HG02981 (cell line): Measurements from ENCODE around the gene TSPAN2.

ENCODE experiments used
- ATAC-seq: cut with Tn5 transposase; IDR thresholded peaks from one replicate; pipeline ENCODE4 v1.9.1; 2021; ENCODE audit warnings: mild to moderate bottlenecking, moderate library complexity; ENCODE audit not compliant: unreplicated experiment

TSPAN2 gene

DNA sequence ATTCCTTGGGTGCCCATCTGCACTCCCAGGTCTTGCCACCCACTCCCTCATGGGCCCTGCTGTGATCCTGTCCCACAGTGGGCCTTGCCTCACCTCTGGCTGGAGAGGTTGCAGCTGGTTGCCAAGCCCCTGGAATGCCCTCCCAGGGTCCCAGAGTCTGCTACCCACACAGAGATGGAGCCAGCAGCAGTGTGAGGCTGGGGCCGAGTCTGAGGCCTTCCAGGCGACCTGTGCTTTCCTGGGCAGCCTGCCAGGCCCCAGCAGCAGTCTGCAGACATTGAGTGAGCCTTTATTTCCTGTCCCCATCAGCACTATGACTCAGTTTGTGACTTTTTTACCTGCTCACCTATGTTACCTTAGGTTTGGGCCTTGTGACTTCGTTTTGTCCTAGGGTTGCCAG, 25.0 kb upstream of the TSPAN2 start:
- ATAC-seq: no peak

DNA sequence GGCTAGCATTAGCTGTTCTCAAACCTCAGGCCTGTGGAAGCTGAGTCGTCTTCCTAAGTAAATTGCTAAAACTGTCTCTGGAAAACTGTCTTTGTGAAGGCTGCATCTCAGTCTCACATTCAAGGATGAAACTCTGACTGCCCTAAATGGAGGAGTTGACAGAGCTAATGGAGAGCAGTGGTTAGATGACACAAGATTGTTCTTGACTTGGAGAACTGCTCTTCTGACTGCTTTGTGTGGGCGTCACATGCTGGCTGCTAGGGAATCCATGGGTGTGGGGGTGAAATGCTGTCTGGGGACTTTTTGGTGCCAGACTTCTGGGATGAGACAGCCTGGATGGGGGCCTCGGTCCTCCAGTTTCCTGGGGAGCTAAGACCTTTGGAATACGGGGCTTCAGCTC, 24.5 kb upstream of the TSPAN2 start:
- no peak for ATAC-seq

DNA sequence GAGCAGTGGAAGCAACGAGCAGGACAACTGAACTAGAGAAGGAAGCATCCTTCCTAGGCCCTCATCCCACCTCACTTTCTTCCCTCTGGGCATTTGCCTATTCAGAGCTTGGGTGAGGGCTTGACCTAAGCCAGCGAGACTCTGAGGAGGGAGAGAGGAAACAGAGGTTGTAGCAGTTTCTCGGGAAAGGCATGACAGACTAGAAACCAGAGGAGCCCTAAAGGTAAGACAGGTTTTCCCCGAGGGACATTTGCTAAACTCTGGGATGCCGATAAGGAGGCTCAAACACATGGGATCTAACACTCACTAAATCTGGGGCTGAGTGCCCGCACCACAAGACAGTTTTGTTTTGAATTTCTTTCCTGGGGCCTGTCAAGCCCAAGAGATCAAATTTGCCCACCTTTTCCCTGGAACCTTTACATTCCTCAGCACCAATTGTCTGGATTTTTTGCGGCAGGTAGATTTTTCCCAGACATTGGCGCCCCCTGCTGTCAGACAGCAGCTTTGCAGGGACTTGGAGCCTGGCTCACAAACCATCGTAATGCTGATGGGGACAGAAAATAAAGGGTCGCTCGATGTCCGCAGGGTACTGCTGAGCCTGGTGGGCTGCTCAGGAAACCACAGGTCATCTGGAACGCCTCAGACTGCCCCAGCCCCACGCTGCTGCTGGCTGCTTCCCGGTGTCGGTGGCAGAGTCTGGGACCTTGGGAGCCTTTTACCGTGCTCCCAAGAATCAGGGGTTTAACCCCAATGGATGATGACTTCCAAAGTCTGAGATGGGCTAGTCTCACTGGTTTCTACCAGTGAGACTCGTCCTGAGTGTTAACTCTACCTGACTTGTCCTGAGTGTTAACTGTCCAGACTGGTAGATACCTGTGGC, 23.4 kb upstream of the TSPAN2 start:
- no peak for ATAC-seq

GRCh38 chr1:115107516-115108260, 18.4 kb upstream of the TSPAN2 start:
- no peak for ATAC-seq

DNA sequence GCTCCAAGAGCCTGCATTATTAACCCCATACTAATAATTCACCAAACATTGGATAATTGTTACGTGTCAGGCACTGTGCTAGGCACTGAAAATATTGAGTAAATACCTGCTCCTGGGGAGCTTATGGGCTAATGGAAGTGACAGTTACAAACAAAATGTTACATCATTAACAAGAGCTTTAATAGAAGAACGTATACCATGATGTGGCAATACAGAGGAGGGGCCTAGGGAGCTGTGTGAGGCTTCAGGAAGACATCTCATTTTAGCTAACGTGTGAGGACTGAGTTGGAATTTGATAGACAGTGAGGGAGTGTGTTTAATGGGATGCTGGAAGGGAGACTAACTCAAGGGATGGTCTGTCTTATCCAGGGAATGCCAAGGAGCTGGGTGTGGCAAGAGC, 16.5 kb upstream of the TSPAN2 start:
- ATAC-seq: no peak

DNA sequence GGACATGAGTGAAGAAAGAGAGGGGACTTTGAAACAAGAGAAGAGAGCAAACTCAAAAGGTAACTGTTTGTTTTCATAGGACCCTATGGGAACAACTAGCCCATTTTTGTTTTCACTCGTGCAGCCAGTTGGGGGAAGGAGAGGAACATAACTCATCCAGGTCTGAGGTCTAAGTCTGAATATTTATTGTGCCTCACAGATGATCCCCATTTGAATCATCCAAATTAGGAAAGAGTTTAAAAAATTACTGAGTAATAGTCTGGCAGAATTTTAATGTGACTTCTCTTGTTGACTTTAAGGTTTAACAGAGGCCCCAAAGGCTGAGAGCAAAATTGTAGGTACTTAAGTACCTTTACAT, 10.4 kb upstream of the TSPAN2 start:
- no peak for ATAC-seq

- peak; percentile 86 for ATAC-seq
These were observed 9.8 kb upstream of the TSPAN2 start for GRCh38 chr1:115098979-115099692.

- ATAC-seq: no peak
These were observed 2.9 kb upstream of the TSPAN2 start for GRCh38 chr1:115092175-115092574.

DNA sequence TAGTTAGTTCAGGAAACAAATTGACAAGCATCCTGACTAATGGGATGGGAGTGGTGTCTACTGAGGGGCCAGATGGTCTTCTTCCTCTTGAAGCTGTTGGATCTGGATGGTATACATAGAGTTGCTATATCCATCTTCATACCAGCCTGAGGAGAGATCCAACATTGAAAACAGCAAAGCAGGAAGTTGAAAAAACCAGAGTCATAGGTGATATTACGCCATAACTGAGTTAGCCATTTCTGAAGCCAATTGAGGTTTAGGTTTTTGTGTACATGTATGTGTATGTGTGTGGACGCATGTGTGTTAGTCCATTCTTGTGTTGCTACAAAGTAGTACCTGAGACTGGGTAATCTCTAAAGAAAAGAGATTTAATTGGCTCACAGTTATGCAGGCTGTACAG, 2.3 kb upstream of the TSPAN2 start:
- no peak for ATAC-seq

- no peak for ATAC-seq
These were observed 1.7 kb upstream of the TSPAN2 start for GRCh38 chr1:115090956-115091355.

- ATAC-seq: no peak
These were observed 1.2 kb upstream of the TSPAN2 start for GRCh38 chr1:115090540-115090939.

- no peak for ATAC-seq
These were observed 835 bp upstream of the TSPAN2 start for GRCh38 chr1:115090186-115090490.

DNA sequence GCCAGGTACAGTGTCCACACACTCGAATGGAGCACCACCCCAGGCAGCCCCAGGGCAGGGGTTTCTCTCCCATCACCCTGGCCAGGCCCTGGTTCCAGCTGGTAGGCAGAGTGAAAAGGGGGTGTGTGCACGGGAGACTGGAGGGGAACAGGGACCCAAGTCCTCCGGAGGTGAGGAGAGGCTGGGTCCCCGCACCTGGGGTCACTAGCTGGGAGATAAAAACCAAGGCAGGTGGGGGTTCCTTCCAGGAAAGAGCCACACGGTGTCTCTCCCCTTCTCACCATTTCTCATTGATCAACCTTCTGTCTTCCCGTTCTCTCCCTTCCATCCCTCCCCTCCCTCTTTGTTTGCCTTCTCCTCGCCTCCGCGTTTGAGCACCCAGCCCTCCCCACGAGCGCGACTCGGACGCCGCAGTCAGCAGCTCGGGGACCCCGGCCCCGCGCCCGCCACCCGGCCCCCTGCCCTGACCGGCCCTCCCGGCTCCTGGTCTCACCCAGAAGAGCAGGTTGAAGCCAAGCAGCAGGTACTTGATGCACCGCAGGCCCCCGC, 358 bp downstream of the TSPAN2 start:
- no peak for ATAC-seq

GRCh38 chr1:115088115-115088778, 1.1 kb downstream of the TSPAN2 start:
- no peak for ATAC-seq

DNA sequence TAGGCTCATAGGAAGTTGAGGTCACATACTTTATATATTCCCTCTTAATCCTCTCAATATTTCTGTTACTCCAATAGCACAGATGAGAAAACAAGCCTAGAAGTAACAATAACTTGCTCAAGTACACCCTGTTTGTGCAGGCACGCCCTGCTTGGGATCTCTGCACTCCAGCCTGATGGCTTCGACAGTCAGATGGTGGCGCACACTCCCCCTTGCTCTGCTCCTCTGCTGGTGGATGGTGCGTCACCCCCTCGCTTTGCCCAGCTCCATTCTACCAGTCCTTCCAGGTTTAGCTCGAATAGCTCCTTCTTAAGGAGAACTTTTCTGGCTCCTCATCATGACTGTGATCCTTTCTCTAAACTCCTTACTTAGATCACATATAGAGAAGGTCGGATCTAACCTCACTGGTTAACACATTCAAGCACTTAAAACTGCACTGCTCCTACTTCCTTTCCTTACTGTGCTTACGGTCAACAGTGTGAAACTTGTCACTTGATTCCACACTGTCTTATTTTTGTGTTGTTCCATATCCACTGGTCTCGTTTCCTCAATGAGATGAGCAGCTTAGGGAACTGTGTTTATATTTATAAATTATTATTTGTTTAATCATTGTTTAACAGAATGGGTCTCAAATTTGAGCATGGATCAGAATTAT, 3.0 kb downstream of the TSPAN2 start:
- ATAC-seq: no peak

DNA sequence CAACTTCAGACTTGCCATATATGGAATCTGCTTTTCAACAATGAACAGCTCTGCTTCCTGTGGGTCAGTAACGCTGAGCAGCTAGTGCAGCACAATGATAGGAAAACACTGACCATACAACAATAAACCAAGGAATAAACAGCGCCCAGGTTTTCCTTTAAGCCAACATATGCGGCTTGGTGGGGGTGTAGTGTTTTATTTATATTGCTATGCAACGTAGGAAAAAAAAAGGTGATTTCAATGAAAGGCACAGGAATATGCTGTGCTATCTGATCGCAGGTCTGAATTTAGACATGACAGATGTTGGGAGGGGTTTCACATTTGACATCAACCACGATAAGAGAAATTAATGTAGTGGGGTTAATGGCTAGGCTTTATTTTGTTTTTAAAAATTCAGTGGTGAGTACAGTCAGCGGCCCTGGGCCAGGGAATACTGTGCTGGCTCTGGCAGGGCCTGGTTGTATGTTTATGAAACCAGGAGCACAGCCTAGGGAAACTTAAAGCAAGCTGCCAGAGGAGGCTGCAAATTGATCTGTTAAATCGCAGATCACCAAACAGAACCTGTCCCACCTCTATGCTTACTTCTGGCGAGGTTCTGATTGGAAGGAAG, 4.3 kb downstream of the TSPAN2 start:
- ATAC-seq: no peak

GRCh38 chr1:115082949-115083348, 6.4 kb downstream of the TSPAN2 start:
- ATAC-seq: no peak

- no peak for ATAC-seq
These were observed 10.6 kb downstream of the TSPAN2 start for GRCh38 chr1:115078708-115079107.

DNA sequence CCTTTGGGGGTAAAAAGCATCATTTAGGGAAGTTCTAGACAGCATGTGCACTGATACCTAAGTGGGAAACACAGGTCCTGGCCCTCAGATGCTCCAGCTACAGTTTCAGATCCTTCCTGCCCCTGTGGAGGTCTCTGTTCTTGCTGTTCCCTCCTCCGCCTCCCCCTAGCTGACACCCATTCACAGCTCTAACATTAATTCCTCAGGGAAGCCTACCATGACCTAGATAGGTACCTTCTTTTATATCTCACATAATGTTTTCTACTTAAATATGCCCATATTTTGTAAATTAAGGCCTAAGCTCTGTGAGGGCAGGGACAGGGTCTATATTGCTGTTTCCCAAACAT, 11.3 kb downstream of the TSPAN2 start:
- ATAC-seq: no peak

- ATAC-seq: no peak
These were observed 11.9 kb downstream of the TSPAN2 start for GRCh38 chr1:115077286-115077983.
